GM10266 (cell line): ENCODE data around the gene MUC2.

ENCODE experiments used
- DNase-seq: peaks from one replicate; pipeline ENCODE4 v3.0.0; 2012; ENCODE audit errors: extremely low spot score
- TF ChIP-seq, protein P1 (sequence below): IDR thresholded peaks from 2 replicates; pipeline ENCODE4 v1.5.1; 2012; ENCODE audit warnings: mild to moderate bottlenecking, low read depth; ENCODE audit not compliant: control insufficient read depth, insufficient read depth; ENCODE audit errors: missing control alignments

The MUC2 gene

DNA sequence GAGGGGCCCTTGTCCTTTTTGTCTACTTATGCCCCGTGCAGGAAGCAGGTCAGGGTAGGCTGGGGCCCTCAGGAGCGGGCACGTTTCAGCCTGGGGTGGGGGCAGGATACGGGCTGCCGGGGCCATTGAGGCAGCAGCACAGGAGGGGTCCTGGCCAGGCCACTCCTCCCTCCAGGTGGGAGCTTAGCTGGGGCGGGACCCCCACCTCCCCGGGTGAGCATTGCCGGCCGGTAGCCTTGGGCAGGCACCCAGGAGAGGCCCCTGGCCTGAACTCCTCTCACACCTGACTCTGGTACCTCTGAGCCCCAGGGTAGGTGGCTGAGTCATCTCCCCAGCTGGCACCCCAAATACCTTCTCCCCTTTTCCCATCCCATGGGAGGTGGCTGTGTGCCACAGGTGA is 33.2 kb upstream of the MUC2 start:
- TF ChIP-seq, protein P1, sequence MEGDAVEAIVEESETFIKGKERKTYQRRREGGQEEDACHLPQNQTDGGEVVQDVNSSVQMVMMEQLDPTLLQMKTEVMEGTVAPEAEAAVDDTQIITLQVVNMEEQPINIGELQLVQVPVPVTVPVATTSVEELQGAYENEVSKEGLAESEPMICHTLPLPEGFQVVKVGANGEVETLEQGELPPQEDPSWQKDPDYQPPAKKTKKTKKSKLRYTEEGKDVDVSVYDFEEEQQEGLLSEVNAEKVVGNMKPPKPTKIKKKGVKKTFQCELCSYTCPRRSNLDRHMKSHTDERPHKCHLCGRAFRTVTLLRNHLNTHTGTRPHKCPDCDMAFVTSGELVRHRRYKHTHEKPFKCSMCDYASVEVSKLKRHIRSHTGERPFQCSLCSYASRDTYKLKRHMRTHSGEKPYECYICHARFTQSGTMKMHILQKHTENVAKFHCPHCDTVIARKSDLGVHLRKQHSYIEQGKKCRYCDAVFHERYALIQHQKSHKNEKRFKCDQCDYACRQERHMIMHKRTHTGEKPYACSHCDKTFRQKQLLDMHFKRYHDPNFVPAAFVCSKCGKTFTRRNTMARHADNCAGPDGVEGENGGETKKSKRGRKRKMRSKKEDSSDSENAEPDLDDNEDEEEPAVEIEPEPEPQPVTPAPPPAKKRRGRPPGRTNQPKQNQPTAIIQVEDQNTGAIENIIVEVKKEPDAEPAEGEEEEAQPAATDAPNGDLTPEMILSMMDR = no peak
- DNase-seq = no peak

DNA sequence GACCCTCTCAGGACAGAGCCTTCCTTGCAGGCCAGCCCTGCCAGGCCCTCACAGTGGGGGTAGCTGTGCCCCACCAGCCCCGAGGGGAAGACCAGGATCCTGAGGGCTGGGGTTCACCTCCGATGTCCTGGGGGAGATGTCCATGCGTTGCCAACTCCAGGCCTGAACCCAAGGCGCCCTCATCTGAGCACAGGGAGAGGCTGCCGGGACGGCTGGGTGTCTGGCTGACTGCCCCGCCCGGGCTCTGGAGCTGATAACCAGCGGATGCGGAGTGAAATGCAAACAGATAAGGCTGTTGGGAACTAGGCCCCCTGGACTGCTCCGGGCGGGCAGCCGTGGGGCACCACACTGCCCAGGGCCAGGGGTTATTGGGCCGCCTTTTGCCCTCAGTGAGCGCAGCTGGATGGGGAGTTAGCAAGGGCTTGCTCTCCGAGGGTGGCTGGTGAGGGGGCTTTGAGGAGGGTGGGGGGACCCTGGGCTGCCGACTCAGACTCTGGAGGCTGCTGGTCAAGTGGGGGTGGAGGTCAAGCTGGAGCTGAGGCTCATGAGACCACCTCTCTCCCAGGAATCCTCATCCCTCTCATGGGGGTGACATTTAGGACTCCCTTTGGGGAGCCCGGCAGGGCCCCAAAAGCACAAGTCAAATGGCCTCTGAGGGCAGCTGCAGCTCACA is 32.6 kb upstream of the MUC2 start:
- TF ChIP-seq, protein P1 = no peak
- DNase-seq = no peak

DNA sequence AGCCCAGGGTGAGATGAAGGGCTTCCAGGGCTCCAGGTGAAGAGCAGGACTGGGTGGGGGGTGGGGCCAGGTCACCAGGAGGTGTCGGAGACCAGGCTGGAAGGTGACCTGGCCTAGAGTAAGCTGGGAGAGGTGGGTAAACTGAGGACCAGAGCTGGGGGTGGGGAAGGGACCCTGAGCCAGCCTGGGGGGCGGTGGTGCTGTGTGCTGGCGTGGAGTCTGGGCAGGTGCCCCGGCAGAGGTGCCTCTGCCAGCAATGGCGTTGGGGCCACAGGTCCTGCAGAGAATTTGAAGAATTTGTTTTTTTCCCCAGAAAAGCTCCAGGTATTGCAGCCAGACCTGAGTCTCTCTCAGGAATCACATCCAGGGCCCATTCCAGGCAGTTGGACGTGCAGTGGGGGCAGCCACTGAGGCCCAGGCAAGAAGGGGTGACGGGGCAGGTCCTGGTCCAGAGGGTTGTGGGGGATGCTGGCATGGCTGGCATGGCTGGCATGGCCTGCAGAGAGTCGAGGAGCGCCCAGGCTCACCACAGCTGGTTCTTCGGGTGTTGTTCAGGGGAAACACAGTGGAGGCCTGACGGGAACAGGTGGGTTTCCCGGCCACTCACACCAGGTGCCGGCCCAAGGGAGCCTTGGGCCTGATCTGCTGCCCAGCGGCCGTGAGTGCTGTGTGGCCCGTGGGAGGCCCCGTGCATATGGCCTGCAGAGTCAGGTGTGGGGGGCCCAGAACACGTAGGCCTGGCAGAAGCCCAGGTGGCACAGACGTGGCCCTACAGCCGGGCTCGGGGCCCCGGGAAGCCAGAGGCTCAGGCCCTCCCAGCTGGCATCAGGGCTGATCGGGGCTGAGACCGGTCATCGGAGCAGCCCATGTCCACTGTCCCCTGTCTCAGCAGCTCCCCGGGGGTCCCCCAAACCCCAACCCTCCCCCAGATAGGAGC is 31.8 kb upstream of the MUC2 start:
- TF ChIP-seq, protein P1 = no peak
- no peak for DNase-seq

DNA sequence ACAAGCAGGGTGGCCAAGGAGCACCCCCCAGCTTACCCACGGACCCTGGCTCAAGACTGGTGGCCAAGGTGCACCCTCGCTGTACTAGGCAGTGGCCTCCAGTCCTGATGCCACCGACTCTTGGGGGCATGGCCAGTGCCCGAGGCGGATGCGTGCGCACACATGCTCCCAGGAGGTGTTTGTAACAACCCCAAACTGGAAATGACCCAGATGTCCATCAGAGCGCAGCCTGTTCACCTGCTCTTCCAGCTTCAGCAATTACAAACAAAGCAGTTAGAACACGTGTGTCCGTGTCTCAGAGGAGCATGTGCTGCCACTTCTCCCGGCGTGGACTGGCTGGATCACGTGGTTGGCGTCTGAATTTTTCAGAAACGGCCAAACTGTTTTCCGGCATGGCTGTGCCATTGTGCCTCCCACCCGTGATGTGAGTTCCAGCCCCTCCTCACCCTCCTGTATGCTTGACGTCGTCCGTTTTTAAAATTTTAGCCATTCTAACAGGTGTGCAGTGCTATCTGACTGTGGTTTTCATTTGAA is 31.0 kb upstream of the MUC2 start:
- no peak for DNase-seq
- TF ChIP-seq, protein P1 = no peak

DNA sequence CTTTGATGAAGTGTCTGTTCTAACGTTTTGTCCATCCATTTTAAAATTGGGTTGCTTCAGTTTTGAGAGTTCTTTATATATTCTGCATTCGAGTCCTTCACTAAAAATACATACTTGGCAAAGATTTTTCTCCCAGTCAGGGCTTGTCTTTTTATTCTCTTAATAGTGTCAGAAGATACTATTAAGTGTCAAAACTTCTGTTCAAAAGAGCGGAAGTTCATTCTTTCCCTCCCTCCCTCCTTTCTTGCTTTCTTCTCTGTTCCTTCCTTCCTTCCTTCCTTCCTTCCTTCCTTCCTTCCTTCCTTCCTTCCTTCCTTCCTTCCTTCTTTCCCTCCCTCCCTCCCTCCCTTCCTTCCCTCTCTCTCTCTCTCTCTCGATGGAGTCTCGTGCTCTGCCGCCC is 30.5 kb upstream of the MUC2 start:
- TF ChIP-seq, protein P1 = no peak
- no peak for DNase-seq

DNA sequence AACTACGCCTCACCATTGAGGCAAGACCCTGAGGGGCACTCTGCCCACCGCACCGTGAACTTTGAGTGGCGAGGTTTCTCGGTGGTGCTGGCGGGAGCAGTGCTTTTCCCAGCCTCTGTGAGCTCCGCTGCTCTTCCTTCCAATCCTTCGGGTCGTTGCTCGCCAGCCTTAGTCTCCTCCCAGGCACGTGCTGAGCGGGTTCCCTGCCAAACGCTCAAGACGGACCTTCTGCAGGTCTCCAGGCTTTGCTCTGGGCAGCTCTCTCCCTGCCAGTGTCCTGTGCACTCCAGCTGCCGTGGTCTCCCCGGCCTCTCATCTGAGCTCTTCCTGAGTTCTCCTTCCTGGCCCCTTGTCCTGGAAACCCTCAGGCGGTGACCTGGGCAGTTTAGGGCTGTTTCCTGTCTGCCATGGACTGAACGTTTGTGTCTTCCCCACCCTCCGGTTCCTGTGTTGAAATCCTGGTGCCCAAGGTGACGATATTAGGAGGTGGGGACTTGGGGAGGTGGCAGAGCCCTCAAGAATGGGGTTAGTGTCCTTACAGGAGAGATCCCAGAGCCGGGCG is 27.0 kb upstream of the MUC2 start:
- DNase-seq = no peak
- TF ChIP-seq, protein P1 = no peak
